Upper lobe of left lung (tissue), 6 donors: Measurements from ENCODE around the gene DYNLT5. TPM values are rescaled to one million over a fixed set of nuclear protein-coding genes. Genes with fewer than 3 reads are reported as not detected.

Source experiments
- ATAC-seq, 2 donors: fragments of 200-7000 bp; cut with Tn5 transposase; one replicate each; pipeline ENCODE4 v1.9.1; 2022; ENCODE audit warnings: mild to moderate bottlenecking in 2 of 2, moderate library complexity in 2 of 2; ENCODE audit not compliant: low FRiP score in 2 of 2
- DNase-seq, 2 donors: peaks; one replicate each; pipeline ENCODE4 v3.0.0-alpha.2; 2019 to 2020
- H3K27ac ChIP-seq, 4 donors: fragments of 200-600 bp; sonication (generic); one replicate each; pipeline ENCODE4 v1.5.1; 2016 to 2019
- H3K27me3 ChIP-seq, 4 donors: fragments of 200-600 bp; sonication (generic); one replicate each; pipeline ENCODE4 v1.5.1; 2017 to 2019
- H3K36me3 ChIP-seq, 4 donors: fragments of 200-600 bp; sonication (generic); one replicate each; pipeline ENCODE4 v1.5.1; 2016 to 2019
- H3K4me1 ChIP-seq, 4 donors: fragments of 200-600 bp; sonication (generic); one replicate each; pipeline ENCODE4 v1.5.1; 2018 to 2019
- H3K4me3 ChIP-seq, 4 donors: fragments of 200-600 bp; sonication (generic); one replicate each; pipeline ENCODE4 v1.5.1; 2017 to 2019; ENCODE audit warnings: mild to moderate bottlenecking in 2 of 4, moderate library complexity in 1 of 4
- H3K9me3 ChIP-seq, 4 donors: fragments of 200-600 bp; sonication (generic); one replicate each; pipeline ENCODE4 v1.5.1; 2018 to 2019
- EP300 ChIP-seq, 4 donors: sonication (generic); formaldehyde crosslinking; IDR thresholded peaks; one replicate each; pipeline ENCODE4 v1.5.1; 2017; ENCODE audit warnings: antibody characterized with exemption in 4 of 4, control low read depth in 2 of 4
- POLR2A ChIP-seq, 4 donors: fragments of 450-650 bp; IDR thresholded peaks; one replicate each; pipeline ENCODE4 v1.5.1; 2016 to 2017; ENCODE audit warnings: antibody characterized with exemption in 4 of 4, mild to moderate bottlenecking in 2 of 4
- POLR2AphosphoS5 ChIP-seq, 2 donors: sonication (generic); formaldehyde crosslinking; IDR thresholded peaks; one replicate each; pipeline ENCODE4 v1.5.1; 2017; ENCODE audit warnings: antibody characterized with exemption in 2 of 2
- WGBS, 2 donors: methylation state at CpG; one replicate each; pipeline ENCODE4 v1.1.5; 2017 to 2018; 5-methylcytosine and 5-hydroxymethylcytosine counted together
- total RNA-seq, 6 donors: library from RNA; depleted of rRNA in 4 of 6; stranded (reverse); fragments of >200 nt in 4 of 6; gene quantifications; one replicate each; pipeline versions ENCODE4 v1.1.0 to v1.2.1, GENCODE V29; 2016 to 2021
- TF ChIP-seq, protein P1 (sequence below), 6 experiments: fragments of 450-650 bp in 4 of 6; fragments of 200-600 bp in 2 of 6; sonication (generic) in 2 of 6; IDR thresholded peaks; one replicate each; pipeline ENCODE4 v1.5.1; 2016 to 2019; ENCODE audit warnings: antibody characterized with exemption in 6 of 6
- donor health status: DM: no; HTN: no; CAD: no; lungs with moderate emphysema.
- donor health status: DM: no; HTN: yes; CAD: no; lungs with severe emphysema.

DYNLT5 gene
- total RNA-seq, 6 donors from 2014 or later = 0.40 to 33.9 (median 5.5) TPM

DNA sequence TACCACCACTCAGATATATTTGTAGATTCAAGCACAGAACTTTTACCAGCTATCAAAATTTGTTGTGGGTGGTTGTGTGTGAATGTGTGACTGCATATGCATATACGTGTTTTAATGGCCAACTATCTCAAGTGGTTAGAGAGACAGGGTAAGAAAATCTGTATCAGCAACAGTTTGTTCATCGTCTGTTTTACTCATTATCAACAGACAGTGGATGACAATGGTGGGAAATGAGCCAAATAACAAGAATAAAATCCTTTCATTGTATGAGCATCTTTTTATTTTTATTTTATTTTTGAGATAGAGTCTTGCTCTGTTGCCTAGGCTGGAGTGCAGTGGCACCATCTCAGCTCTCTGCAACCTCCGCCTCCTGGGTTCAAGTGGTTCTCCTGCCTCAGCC, 22.7 kb upstream of the DYNLT5 start:
- no peak for ATAC-seq
- peak overlapping the region in 2 of 4 donors; percentile 1 to 48 for H3K27ac ChIP-seq

DNA sequence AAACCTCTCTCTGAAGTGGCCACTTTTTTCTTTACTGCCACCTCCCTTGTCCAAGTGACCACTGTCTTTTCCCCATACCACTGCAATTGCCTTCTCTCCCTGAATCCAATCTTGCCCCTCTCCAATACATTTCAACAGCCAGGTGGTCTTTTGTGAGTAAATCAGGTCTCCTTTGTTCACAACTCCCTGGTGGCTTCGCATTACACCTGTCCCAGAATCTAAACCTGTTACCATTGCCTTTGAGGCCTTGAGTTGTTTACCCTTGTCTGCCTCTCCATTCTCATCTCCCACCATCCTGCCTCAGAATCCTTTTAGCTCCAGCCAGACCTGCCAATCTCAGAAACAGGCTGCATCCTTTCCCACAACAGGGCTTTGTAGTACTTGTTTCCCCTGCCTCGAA, 21.8 kb upstream of the DYNLT5 start:
- Histone ChIP-seq H3K4me3 (no peak overlapping the region), H3K4me1 (peaks cover 4 to 15% (median 9%) of the 10 kb centered on the region in 4 donors), H3K27ac (no peak overlapping the region), H3K9me3 (no peaks in the 10 kb centered on the region), H3K36me3 (no peaks in the 10 kb centered on the region), H3K27me3 (no peaks in the 10 kb centered on the region)
- TF ChIP-seq POLR2A (IDR thresholded peaks at IDR 0.05) = no peak
- no peak for TF ChIP-seq EP300 (IDR thresholded peaks at IDR 0.05)
- TF ChIP-seq, protein P1, sequence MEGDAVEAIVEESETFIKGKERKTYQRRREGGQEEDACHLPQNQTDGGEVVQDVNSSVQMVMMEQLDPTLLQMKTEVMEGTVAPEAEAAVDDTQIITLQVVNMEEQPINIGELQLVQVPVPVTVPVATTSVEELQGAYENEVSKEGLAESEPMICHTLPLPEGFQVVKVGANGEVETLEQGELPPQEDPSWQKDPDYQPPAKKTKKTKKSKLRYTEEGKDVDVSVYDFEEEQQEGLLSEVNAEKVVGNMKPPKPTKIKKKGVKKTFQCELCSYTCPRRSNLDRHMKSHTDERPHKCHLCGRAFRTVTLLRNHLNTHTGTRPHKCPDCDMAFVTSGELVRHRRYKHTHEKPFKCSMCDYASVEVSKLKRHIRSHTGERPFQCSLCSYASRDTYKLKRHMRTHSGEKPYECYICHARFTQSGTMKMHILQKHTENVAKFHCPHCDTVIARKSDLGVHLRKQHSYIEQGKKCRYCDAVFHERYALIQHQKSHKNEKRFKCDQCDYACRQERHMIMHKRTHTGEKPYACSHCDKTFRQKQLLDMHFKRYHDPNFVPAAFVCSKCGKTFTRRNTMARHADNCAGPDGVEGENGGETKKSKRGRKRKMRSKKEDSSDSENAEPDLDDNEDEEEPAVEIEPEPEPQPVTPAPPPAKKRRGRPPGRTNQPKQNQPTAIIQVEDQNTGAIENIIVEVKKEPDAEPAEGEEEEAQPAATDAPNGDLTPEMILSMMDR (IDR thresholded peaks at IDR 0.05) = no peak
- TF ChIP-seq POLR2AphosphoS5 (IDR thresholded peaks at IDR 0.05) = no peak
- 68 to 71% methylated on average over 2 of the region's 2 CpGs for WGBS, 2 donors
- DNase-seq = no peak
- ATAC-seq = no peak

More for the DNA sequence above, 22.7 kb upstream of the DYNLT5 start:
- whole genome bisulfite sequencing, 2 donors = 59 to 67% methylated on average over 3 of the region's 3 CpGs
- no peak for TF ChIP-seq POLR2AphosphoS5 (IDR thresholded peaks at IDR 0.05)
- TF ChIP-seq POLR2A (IDR thresholded peaks at IDR 0.05) = no peak
- no peak for TF ChIP-seq EP300 (IDR thresholded peaks at IDR 0.05)
- TF ChIP-seq, protein P1 (IDR thresholded peaks at IDR 0.05) = no peak
- peaks cover 4 to 15% (median 9%) of the 10 kb centered on the region in 4 donors for H3K4me1 ChIP-seq
- no peak overlapping the region for H3K4me3 ChIP-seq
- no peak for DNase-seq
- no peaks in the 10 kb centered on the region for H3K9me3 ChIP-seq
- no peaks in the 10 kb centered on the region for H3K27me3 ChIP-seq
- H3K36me3 ChIP-seq = no peaks in the 10 kb centered on the region

DNA sequence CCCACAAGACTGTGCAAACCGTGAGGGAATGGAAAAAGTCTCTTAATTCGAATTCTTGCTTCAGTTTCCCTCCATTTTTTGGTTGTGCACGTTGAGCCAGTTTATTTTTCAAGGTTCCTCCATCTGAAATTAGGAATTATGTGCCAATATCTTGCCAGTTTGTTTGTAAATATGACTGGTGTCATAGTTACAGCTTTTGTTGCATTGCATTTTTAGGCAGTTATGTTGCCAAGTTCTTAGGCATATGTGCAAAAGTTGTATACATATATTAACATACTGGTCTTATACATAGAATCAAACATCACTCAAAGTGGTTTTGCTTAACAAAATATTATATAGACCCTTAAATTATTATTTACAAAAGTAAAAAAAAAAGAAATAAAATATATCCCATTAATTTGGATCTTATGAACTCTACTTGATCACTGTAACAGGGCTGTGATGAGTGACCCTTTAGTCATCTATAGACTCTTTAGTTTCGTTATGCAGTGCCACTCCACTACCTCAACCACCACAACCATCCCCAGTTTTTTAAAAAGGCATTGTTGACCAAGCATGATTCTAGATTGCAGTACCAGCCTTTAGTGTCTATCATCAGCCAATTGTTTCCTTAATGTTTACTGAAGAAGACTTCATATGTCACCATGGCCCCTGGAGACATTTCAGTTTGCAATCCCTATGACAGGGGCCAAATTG, 20.9 kb upstream of the DYNLT5 start:
- no peaks in the 10 kb centered on the region for H3K9me3 ChIP-seq
- no peak overlapping the region for H3K27ac ChIP-seq
- H3K36me3 ChIP-seq = no peaks in the 10 kb centered on the region
- no peak for ATAC-seq
- peaks cover 0 to 8% (median 3%) of the 10 kb centered on the region in 4 donors for H3K4me1 ChIP-seq
- TF ChIP-seq, protein P1 (IDR thresholded peaks at IDR 0.05) = no peak
- TF ChIP-seq POLR2AphosphoS5 (IDR thresholded peaks at IDR 0.05) (no peak), EP300 (IDR thresholded peaks at IDR 0.05) (no peak), POLR2A (IDR thresholded peaks at IDR 0.05) (no peak)
- H3K4me3 ChIP-seq = no peak overlapping the region
- WGBS, 2 donors = 73 to 75% methylated on average over 4 of the region's 4 CpGs
- no peak for DNase-seq
- H3K27me3 ChIP-seq = no peaks in the 10 kb centered on the region

DNA sequence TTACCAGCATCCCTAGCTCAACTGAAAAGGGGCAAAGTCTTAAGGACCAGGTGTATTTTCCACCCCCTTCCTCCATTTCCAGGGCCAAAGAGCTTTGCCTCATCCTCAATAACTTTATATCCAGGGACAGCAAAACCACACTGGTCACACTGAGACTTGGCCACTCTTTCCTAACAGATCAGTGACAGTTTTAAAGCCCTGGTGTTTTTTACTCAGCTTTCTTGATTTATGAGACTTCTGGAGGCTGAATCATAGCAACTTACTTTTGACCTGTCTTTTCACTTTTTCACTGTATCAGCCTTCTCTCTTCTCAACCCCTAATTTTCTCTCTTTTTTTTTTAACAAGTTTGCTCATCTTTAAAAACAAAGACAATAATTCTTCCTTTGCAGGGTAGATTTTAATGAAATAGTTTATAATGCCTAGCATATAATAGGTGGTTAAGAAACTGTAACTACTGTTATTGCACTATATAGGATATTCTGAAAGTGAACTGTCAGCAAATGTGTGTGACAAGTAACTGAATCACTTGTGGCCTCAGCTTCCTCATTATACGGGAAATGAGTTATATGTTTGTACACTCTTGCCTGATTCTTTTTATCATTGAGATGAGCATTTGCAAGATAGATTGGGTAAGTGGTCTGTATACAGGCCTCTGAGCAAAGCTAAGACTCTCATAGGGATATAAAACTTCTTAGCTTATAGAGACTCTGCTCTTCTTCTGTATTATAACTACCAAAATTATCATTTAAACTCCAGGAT, 19.7 kb upstream of the DYNLT5 start:
- Histone ChIP-seq H3K4me1 (peaks cover 0 to 12% (median 2%) of the 10 kb centered on the region in 4 donors), H3K36me3 (no peaks in the 10 kb centered on the region), H3K27ac (peak overlapping the region in 3 of 4 donors; percentile 4 to 52 (median 10)), H3K27me3 (no peaks in the 10 kb centered on the region), H3K4me3 (no peak overlapping the region), H3K9me3 (no peaks in the 10 kb centered on the region)
- TF ChIP-seq EP300 (IDR thresholded peaks at IDR 0.05) (no peak), POLR2AphosphoS5 (IDR thresholded peaks at IDR 0.05) (no peak), POLR2A (IDR thresholded peaks at IDR 0.05) (no peak)
- TF ChIP-seq, protein P1 (IDR thresholded peaks at IDR 0.05) = no peak
- 0 to 33% methylated on average over 1 of the region's 1 CpG for WGBS, 2 donors
- ATAC-seq = peak in 1 of 2 donors; percentile 78
- DNase-seq = no peak
